TTC549 (cell line): Measurements from ENCODE around the gene GABRB3.

Experiments used
- FAIRE-seq: peaks from 2 replicates; lab custom pipeline; 2012; peaks lifted over from hg19 to GRCh38; lab: Jason Lieb, UNC

The GABRB3 gene

GRCh38 chr15:26676115-26676514 lies 96.8 kb downstream of the GABRB3 start:
- no peak for FAIRE-seq

- no peak for FAIRE-seq
Observed at GRCh38 chr15:26674467-26674866, 98.4 kb downstream of the GABRB3 start.

- FAIRE-seq = no peak
Observed at GRCh38 chr15:26673445-26673844, 99.4 kb downstream of the GABRB3 start.

- no peak for FAIRE-seq
Observed at GRCh38 chr15:26670116-26670515, 102.8 kb downstream of the GABRB3 start.

GRCh38 chr15:26667222-26667988 lies 105.5 kb downstream of the GABRB3 start:
- FAIRE-seq = no peak

GRCh38 chr15:26665957-26666791 lies 106.7 kb downstream of the GABRB3 start:
- no peak for FAIRE-seq

GRCh38 chr15:26662283-26662682 lies 110.6 kb downstream of the GABRB3 start:
- FAIRE-seq = no peak

GRCh38 chr15:26661748-26662147 lies 111.1 kb downstream of the GABRB3 start:
- FAIRE-seq = no peak

- FAIRE-seq = no peak
Observed at GRCh38 chr15:26661107-26661506, 111.8 kb downstream of the GABRB3 start.

- FAIRE-seq = no peak
Observed at GRCh38 chr15:26660241-26660640, 112.6 kb downstream of the GABRB3 start.

- no peak for FAIRE-seq
Observed at GRCh38 chr15:26658290-26658689, 114.6 kb downstream of the GABRB3 start.

GRCh38 chr15:26656080-26656479 lies 116.8 kb downstream of the GABRB3 start:
- FAIRE-seq = no peak

- no peak for FAIRE-seq
Observed at GRCh38 chr15:26651909-26652308, 121.0 kb downstream of the GABRB3 start.

- no peak for FAIRE-seq
Observed at GRCh38 chr15:26648676-26649075, 124.2 kb downstream of the GABRB3 start.

GRCh38 chr15:26644948-26645347 lies 127.9 kb downstream of the GABRB3 start:
- FAIRE-seq = no peak

GRCh38 chr15:26641144-26641543 lies 131.7 kb downstream of the GABRB3 start:
- FAIRE-seq = no peak

- no peak for FAIRE-seq
Observed at GRCh38 chr15:26640601-26641000, 132.3 kb downstream of the GABRB3 start.

- FAIRE-seq = no peak
Observed at GRCh38 chr15:26639966-26640365, 132.9 kb downstream of the GABRB3 start.

GRCh38 chr15:26635614-26636013 lies 137.3 kb downstream of the GABRB3 start:
- no peak for FAIRE-seq

GRCh38 chr15:26635105-26635504 lies 137.8 kb downstream of the GABRB3 start:
- no peak for FAIRE-seq

- no peak for FAIRE-seq
Observed at GRCh38 chr15:26634319-26634718, 138.5 kb downstream of the GABRB3 start.

- FAIRE-seq = no peak
Observed at GRCh38 chr15:26632500-26632899, 140.4 kb downstream of the GABRB3 start.

GRCh38 chr15:26631894-26632293 lies 141.0 kb downstream of the GABRB3 start:
- FAIRE-seq = no peak

- FAIRE-seq = no peak
Observed at GRCh38 chr15:26630857-26631256, 142.0 kb downstream of the GABRB3 start.
